Omental fat pad (tissue), 4 donors: ENCODE data around the gene ZSWIM9. TPM values are rescaled to one million over a fixed set of nuclear protein-coding genes. Genes with fewer than 3 reads are reported as not detected.

Source experiments
- ATAC-seq: fragments of 150-250 bp; one replicate; pipeline ENCODE4 v1.9.1; 2016; ENCODE audit warnings: mild to moderate bottlenecking, moderate library complexity; ENCODE audit not compliant: low FRiP score
- DNase-seq: peaks from one replicate; pipeline ENCODE4 v3.0.0-alpha.2; 2019; ENCODE audit warnings: low spot score
- CTCF ChIP-seq, 3 donors: fragments of 450-650 bp; IDR thresholded peaks; one replicate each; pipeline ENCODE4 v1.5.1; 2016 to 2017; ENCODE audit warnings: antibody characterized with exemption in 3 of 3, mild to moderate bottlenecking in 3 of 3, moderate library complexity in 2 of 3
- total RNA-seq, 4 donors: library from RNA; depleted of rRNA; stranded (reverse); fragments of >200 nt; gene quantifications; one replicate each; pipeline ENCODE4 v1.1.0, GENCODE V29; 2016

ZSWIM9 gene
- total RNA-seq, 4 donors from 2014 or later = 1.5 to 3.3 (median 2.0) TPM

- ATAC-seq (no peak), DNase-seq (no peak)
- TF ChIP-seq CTCF (IDR thresholded peaks at IDR 0.05) = no peak
Measured at GRCh38 chr19:48133094-48133493, 37.4 kb upstream of the ZSWIM9 start.

GRCh38 chr19:48135411-48135810, 35.1 kb upstream of the ZSWIM9 start:
- ATAC-seq (no peak), DNase-seq (no peak)
- TF ChIP-seq CTCF (IDR thresholded peaks at IDR 0.05) = no peak

GRCh38 chr19:48136547-48136946, 33.9 kb upstream of the ZSWIM9 start:
- DNase-seq (no peak), ATAC-seq (no peak)
- TF ChIP-seq CTCF (IDR thresholded peaks at IDR 0.05) = no peak

- TF ChIP-seq CTCF (IDR thresholded peaks at IDR 0.05) = no peak
- no peak for DNase-seq
- no peak for ATAC-seq
Measured at GRCh38 chr19:48137411-48137810, 33.1 kb upstream of the ZSWIM9 start.

- DNase-seq (no peak), ATAC-seq (no peak)
- TF ChIP-seq CTCF (IDR thresholded peaks at IDR 0.05) = no peak
Measured at GRCh38 chr19:48139053-48139452, 31.4 kb upstream of the ZSWIM9 start.

GRCh38 chr19:48147597-48148175, 22.8 kb upstream of the ZSWIM9 start:
- TF ChIP-seq CTCF (IDR thresholded peaks at IDR 0.05) = no peak
- ATAC-seq (no peak), DNase-seq (no peak)

- no peak for TF ChIP-seq CTCF (IDR thresholded peaks at IDR 0.05)
- DNase-seq = no peak
Measured at GRCh38 chr19:48148576-48148975, 21.9 kb upstream of the ZSWIM9 start.

More at GRCh38 chr19:48148576-48148975, 21.9 kb upstream of the ZSWIM9 start:
- no peak for ATAC-seq
